IgD-negative memory B cell (primary cell): ENCODE results near the gene COPE. TPM values are rescaled to one million over a fixed set of nuclear protein-coding genes. Genes with fewer than 3 reads are reported as not detected.

Source experiments
- H3K27ac Mint-ChIP-seq, 3 donors: one replicate each; pipeline ENCODE4 v1.8.0; 2020 to 2022; ENCODE audit warnings: mild to moderate bottlenecking in 3 of 3, mixed read lengths in 3 of 3, moderate library complexity in 1 of 3
- H3K27me3 Mint-ChIP-seq: one replicate; pipeline ENCODE4 v1.8.0; 2021; ENCODE audit warnings: mixed read lengths
- H3K36me3 Mint-ChIP-seq: one replicate; pipeline ENCODE4 v1.8.0; 2020; ENCODE audit warnings: mild to moderate bottlenecking, mixed read lengths
- H3K4me1 Mint-ChIP-seq, 3 donors: one replicate each; pipeline ENCODE4 v1.8.0; 2020 to 2022; ENCODE audit warnings: mixed read lengths in 3 of 3, mild to moderate bottlenecking in 1 of 3
- H3K4me3 Mint-ChIP-seq, 4 donors: one replicate each; pipeline ENCODE4 v1.8.0; 2020 to 2022; ENCODE audit warnings: mild to moderate bottlenecking in 4 of 4, mixed read lengths in 4 of 4, moderate library complexity in 3 of 4
- H3K9me3 Mint-ChIP-seq, 3 donors: one replicate each; pipeline ENCODE4 v1.8.0; 2020 to 2021; ENCODE audit warnings: mixed read lengths in 3 of 3, mild to moderate bottlenecking in 1 of 3
- polyA plus RNA-seq: library from polyadenylated mRNA; unstranded; fragments of 300-500 nt; fragmentation: Illumina TruSeq; gene quantifications from one replicate; pipeline ENCODE4 v1.2.3, GENCODE V29; 2021

Gene COPE
- polyA plus RNA-seq, 1 donor from 2014 or later, result 295 TPM

GRCh38 chr19:18853755-18854427, 65.3 kb downstream of the COPE start:
- H3K4me1 Mint-ChIP-seq, result peaks cover 10 to 18% (median 15%) of the 10 kb centered on the region in 3 donors
- peaks cover 5% of the 10 kb centered on the region for H3K36me3 Mint-ChIP-seq
- no peaks in the 10 kb centered on the region for H3K9me3 Mint-ChIP-seq
- peak overlapping the region in 1 of 3 donors; percentile 67 for H3K27ac Mint-ChIP-seq
- no peaks in the 10 kb centered on the region for H3K27me3 Mint-ChIP-seq
- no peak overlapping the region for H3K4me3 Mint-ChIP-seq

- H3K9me3 Mint-ChIP-seq, result no peaks in the 10 kb centered on the region
- peaks cover 6% of the 10 kb centered on the region for H3K36me3 Mint-ChIP-seq
- H3K4me1 Mint-ChIP-seq, result peaks cover 19 to 25% (median 24%) of the 10 kb centered on the region in 3 donors
- no peaks in the 10 kb centered on the region for H3K27me3 Mint-ChIP-seq
- peak overlapping the region in 1 of 3 donors; percentile 26 for H3K27ac Mint-ChIP-seq
- H3K4me3 Mint-ChIP-seq, result no peak overlapping the region
Measured at GRCh38 chr19:18852648-18853047, 66.5 kb downstream of the COPE start.

GRCh38 chr19:18851673-18852325, 67.4 kb downstream of the COPE start:
- Mint-ChIP-seq H3K4me3 (no peak overlapping the region), H3K27me3 (no peaks in the 10 kb centered on the region), H3K9me3 (no peaks in the 10 kb centered on the region), H3K4me1 (peaks cover 27 to 31% (median 31%) of the 10 kb centered on the region in 3 donors), H3K36me3 (peaks cover 6% of the 10 kb centered on the region), H3K27ac (peak overlapping the region in 1 of 3 donors; percentile 53)

GRCh38 chr19:18850471-18851375, 68.5 kb downstream of the COPE start:
- H3K27ac Mint-ChIP-seq, result peak overlapping the region in 2 of 3 donors; percentile 39 to 82

GRCh38 chr19:18849838-18850400, 69.3 kb downstream of the COPE start:
- no peaks in the 10 kb centered on the region for H3K9me3 Mint-ChIP-seq
- H3K27me3 Mint-ChIP-seq, result no peaks in the 10 kb centered on the region
- peak overlapping the region; percentile 82 to 94 (median 92) for H3K27ac Mint-ChIP-seq
- H3K36me3 Mint-ChIP-seq, result peaks cover 6% of the 10 kb centered on the region
- H3K4me1 Mint-ChIP-seq, result peaks cover 36 to 41% (median 36%) of the 10 kb centered on the region in 3 donors
- peak overlapping the region in 3 of 4 donors; percentile 76 to 91 (median 86) for H3K4me3 Mint-ChIP-seq

More at GRCh38 chr19:18850471-18851375, 68.5 kb downstream of the COPE start:
- Mint-ChIP-seq H3K4me3 (peak overlapping the region in 2 of 4 donors; percentile 69 to 76), H3K4me1 (peaks cover 32 to 36% (median 36%) of the 10 kb centered on the region in 3 donors), H3K27me3 (no peaks in the 10 kb centered on the region), H3K9me3 (no peaks in the 10 kb centered on the region), H3K36me3 (peaks cover 6% of the 10 kb centered on the region)

Other genes starting within 250 kb of the COPE start
- gene CRTC1, start 235.7 kb downstream of the COPE start, polyA plus RNA-seq, result 1.7 TPM
- not detected for gene COMP, start 128.1 kb downstream of the COPE start, polyA plus RNA-seq
- gene UPF1, start 87.4 kb downstream of the COPE start, polyA plus RNA-seq, result 14.6 TPM
- not detected for gene CERS1, start 23.2 kb downstream of the COPE start, polyA plus RNA-seq
- 30.2 TPM for gene DDX49, start 328 bp upstream of the COPE start, polyA plus RNA-seq
- gene HOMER3, start 21.8 kb upstream of the COPE start, polyA plus RNA-seq, result 25.2 TPM
- 11.8 TPM for gene SUGP2, start 114.1 kb upstream of the COPE start, polyA plus RNA-seq
- 27.9 TPM for gene ARMC6, start 114.2 kb upstream of the COPE start, polyA plus RNA-seq
- 35.9 TPM for gene SLC25A42, start 144.6 kb upstream of the COPE start, polyA plus RNA-seq
- gene TMEM161A, start 219.1 kb upstream of the COPE start, polyA plus RNA-seq, result 18.5 TPM